GM12892 (cell line): ENCODE measurements around the gene FSTL4.

Experiments
- DNase-seq: peaks from one replicate; pipeline ENCODE4 v3.0.0; 2011; ENCODE audit not compliant: insufficient read length
- FAIRE-seq: peaks from 2 replicates; lab custom pipeline; 2011; peaks lifted over from hg19 to GRCh38; lab: Jason Lieb, UNC
- POLR2A ChIP-seq: IDR thresholded peaks from 2 replicates; pipeline ENCODE4 v1.6.1; 2011; ENCODE audit warnings: low read depth, low read length, control low read depth
- POLR2AphosphoS5 ChIP-seq: IDR thresholded peaks from 2 replicates; pipeline ENCODE4 v1.6.1; 2011; ENCODE audit warnings: low read depth, low read length, control low read depth
- TAF1 ChIP-seq: IDR thresholded peaks from 2 replicates; pipeline ENCODE4 v1.6.1; 2011; ENCODE audit warnings: low read depth, mild to moderate bottlenecking, control low read depth, low read length, borderline replicate concordance

The FSTL4 gene

GRCh38 chr5:133508845-133509741 is 103.2 kb downstream of the FSTL4 start:
- TF ChIP-seq POLR2A: no peak
- TF ChIP-seq TAF1: no peak
- TF ChIP-seq POLR2AphosphoS5: no peak
- DNase-seq: no peak
- FAIRE-seq: no peak

- DNase-seq (no peak), FAIRE-seq (no peak)
Observed at GRCh38 chr5:133508331-133508730, 104.0 kb downstream of the FSTL4 start.

GRCh38 chr5:133506181-133506580 is 106.2 kb downstream of the FSTL4 start:
- FAIRE-seq: no peak
- no peak for TF ChIP-seq POLR2AphosphoS5
- no peak for TF ChIP-seq POLR2A
- no peak for TF ChIP-seq TAF1
- DNase-seq: no peak

More at GRCh38 chr5:133508331-133508730, 104.0 kb downstream of the FSTL4 start:
- TF ChIP-seq POLR2A (no peak), POLR2AphosphoS5 (no peak), TAF1 (no peak)

GRCh38 chr5:133503511-133503910 is 108.8 kb downstream of the FSTL4 start:
- FAIRE-seq (no peak), DNase-seq (no peak)
- no peak for TF ChIP-seq TAF1
- no peak for TF ChIP-seq POLR2A
- TF ChIP-seq POLR2AphosphoS5: no peak

- TF ChIP-seq TAF1 (no peak), POLR2AphosphoS5 (no peak), POLR2A (no peak)
- DNase-seq: no peak
- FAIRE-seq: no peak
Observed at GRCh38 chr5:133499895-133500294, 112.4 kb downstream of the FSTL4 start.

- FAIRE-seq (no peak), DNase-seq (no peak)
- no peak for TF ChIP-seq POLR2A
- TF ChIP-seq TAF1: no peak
- no peak for TF ChIP-seq POLR2AphosphoS5
Observed at GRCh38 chr5:133497608-133498348, 114.6 kb downstream of the FSTL4 start.

GRCh38 chr5:133496631-133497030 is 115.7 kb downstream of the FSTL4 start:
- FAIRE-seq: no peak

GRCh38 chr5:133494923-133495246 is 117.5 kb downstream of the FSTL4 start:
- no peak for TF ChIP-seq POLR2A
- no peak for TF ChIP-seq TAF1
- TF ChIP-seq POLR2AphosphoS5: no peak
- FAIRE-seq (no peak), DNase-seq (no peak)

More at GRCh38 chr5:133496631-133497030, 115.7 kb downstream of the FSTL4 start:
- DNase-seq: no peak
- TF ChIP-seq TAF1 (no peak), POLR2A (no peak), POLR2AphosphoS5 (no peak)

- FAIRE-seq: no peak
- TF ChIP-seq TAF1: no peak
- no peak for TF ChIP-seq POLR2A
- no peak for TF ChIP-seq POLR2AphosphoS5
- DNase-seq: no peak
Observed at GRCh38 chr5:133494232-133494922, 118.0 kb downstream of the FSTL4 start.

GRCh38 chr5:133489632-133490031 is 122.7 kb downstream of the FSTL4 start:
- FAIRE-seq: peak; percentile 64
- TF ChIP-seq TAF1 (no peak), POLR2AphosphoS5 (no peak), POLR2A (no peak)
- DNase-seq: no peak

GRCh38 chr5:133487093-133487492 is 125.2 kb downstream of the FSTL4 start:
- peak; percentile 27 for FAIRE-seq
- TF ChIP-seq POLR2A: no peak
- TF ChIP-seq TAF1: no peak
- TF ChIP-seq POLR2AphosphoS5: no peak
- DNase-seq: no peak
